SU-DHL-6 (cell line): ENCODE data around the gene SNRNP70.

Source experiments
- H2AFZ ChIP-seq: fragments of 200-600 bp; sonication (generic); 2 replicates; pipeline ENCODE4 v1.6.1; 2014; ENCODE audit warnings: low read depth, mild to moderate bottlenecking, moderate library complexity, mixed read lengths, antibody characterized with exemption, low read length; ENCODE audit not compliant: severe bottlenecking
- H3F3A ChIP-seq: fragments of 200-600 bp; shearing (Covaris generic); 2 replicates; pipeline ENCODE4 v1.6.0; 2016; ENCODE audit warnings: antibody characterized with exemption, mild to moderate bottlenecking; ENCODE audit not compliant: insufficient read depth
- H3K27ac ChIP-seq: fragments of 200-600 bp; sonication (generic); 2 replicates; pipeline ENCODE4 v1.5.1; 2016; ENCODE audit warnings: low read depth, mild to moderate bottlenecking, low read length, moderate library complexity, mixed read lengths
- H3K27me3 ChIP-seq: fragments of 200-600 bp; sonication (generic), shearing (Covaris generic); 2 replicates; pipeline ENCODE4 v1.6.0; 2014; ENCODE audit warnings: mild to moderate bottlenecking, low read length
- H3K36me3 ChIP-seq: fragments of 200-600 bp; sonication (generic); 2 replicates; pipeline ENCODE4 v1.6.1; 2014; ENCODE audit warnings: mild to moderate bottlenecking, low read length, mixed read lengths
- H3K4me2 ChIP-seq: fragments of 300-600, 200-600 bp; shearing (Covaris generic), sonication (generic); 2 replicates; pipeline ENCODE4 v1.6.0; 2014; ENCODE audit warnings: low read length, low read depth, mild to moderate bottlenecking; ENCODE audit not compliant: poor library complexity, severe bottlenecking
- H3K4me3 ChIP-seq: fragments of 200-600 bp; sonication (generic); 2 replicates; pipeline ENCODE4 v1.5.1; 2014; ENCODE audit warnings: antibody characterized with exemption, low read length, mild to moderate bottlenecking, mixed read lengths; ENCODE audit not compliant: insufficient read depth, poor library complexity, severe bottlenecking
- H3K79me2 ChIP-seq: fragments of 200-600 bp; sonication (generic); 2 replicates; pipeline ENCODE4 v1.6.1; 2014; ENCODE audit warnings: mild to moderate bottlenecking, low read length, moderate library complexity; ENCODE audit not compliant: insufficient read depth
- H3K9ac ChIP-seq: fragments of 200-600 bp; sonication (generic); 2 replicates; pipeline ENCODE4 v1.7.0; 2014; ENCODE audit warnings: mild to moderate bottlenecking, low read length
- H3K9me2 ChIP-seq: fragments of 200-600 bp; sonication (generic); replicated peaks from 2 replicates; pipeline ENCODE4 v1.6.1; 2014; ENCODE audit warnings: low read length; ENCODE audit not compliant: insufficient read depth
- H3K9me3 ChIP-seq: fragments of 200-600 bp; sonication (generic); 2 replicates; pipeline ENCODE4 v1.6.1; 2014; ENCODE audit warnings: low read length, mixed read lengths; ENCODE audit not compliant: insufficient read depth
- H4K20me1 ChIP-seq: fragments of 200-600 bp; sonication (generic); 2 replicates; pipeline ENCODE4 v1.6.1; 2014; ENCODE audit warnings: low read depth, mild to moderate bottlenecking, antibody characterized with exemption, low read length, moderate library complexity, mixed read lengths
- CTCF ChIP-seq: fragments of 200-600 bp; sonication (generic); IDR thresholded peaks from one replicate; pipeline ENCODE4 v1.5.1; 2017; ENCODE audit warnings: antibody characterized with exemption, mild to moderate bottlenecking, low read length, moderate library complexity; ENCODE audit not compliant: insufficient read depth, poor library complexity, severe bottlenecking
- EZH2phosphoT487 ChIP-seq: fragments of 200-600 bp; sonication (generic), shearing (Covaris generic); conservative IDR thresholded peaks from 2 replicates; pipeline ENCODE4 v1.6.1; 2018; ENCODE audit warnings: mild to moderate bottlenecking, antibody characterized with exemption, low read length, moderate library complexity, mixed read lengths

The SNRNP70 gene

DNA sequence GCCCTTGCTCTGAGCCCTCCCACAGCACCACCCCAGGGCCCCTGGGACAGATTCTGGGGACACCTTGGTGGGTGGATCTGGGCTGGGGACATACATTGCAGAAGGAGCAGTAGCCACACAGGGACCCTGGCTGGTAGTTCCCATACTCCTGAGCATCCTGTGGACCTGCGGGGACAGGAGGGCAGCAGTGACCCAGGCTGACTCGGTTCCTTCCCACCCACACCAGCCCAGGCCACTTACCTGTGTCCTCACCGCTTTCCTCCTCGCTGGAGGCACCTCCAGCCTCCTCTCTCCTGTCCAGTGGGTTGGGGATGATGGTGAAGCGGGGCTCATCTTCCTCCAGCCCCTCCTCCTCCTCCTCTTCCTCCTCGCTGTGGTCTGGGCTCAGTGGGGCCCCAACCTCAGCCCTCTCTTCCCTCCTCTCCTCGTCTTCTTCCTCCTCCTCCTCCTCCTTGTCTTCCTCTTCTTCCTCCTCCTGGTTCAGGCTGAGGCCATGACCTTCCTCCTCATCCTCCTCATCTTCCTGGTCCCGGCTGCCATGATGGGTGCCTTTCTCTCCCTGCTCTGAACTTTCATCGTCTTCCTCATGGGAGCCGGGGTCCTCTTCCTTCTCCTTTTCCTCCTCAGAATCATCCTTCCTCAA lies 68.0 kb downstream of the SNRNP70 start:
- H3K79me2 ChIP-seq = no peaks in the 10 kb centered on the region
- no peak overlapping the region for H3K4me2 ChIP-seq
- no peak overlapping the region for H2AFZ ChIP-seq
- H3K4me3 ChIP-seq = no peak overlapping the region
- no peaks in the 10 kb centered on the region for H3K9me2 ChIP-seq
- H3F3A ChIP-seq = no peaks in the 10 kb centered on the region
- no peaks in the 10 kb centered on the region for H4K20me1 ChIP-seq
- H3K9ac ChIP-seq = no peak overlapping the region
- H3K9me3 ChIP-seq = no peaks in the 10 kb centered on the region
- no peaks in the 10 kb centered on the region for H3K27me3 ChIP-seq
- H3K27ac ChIP-seq = no peak overlapping the region
- H3K36me3 ChIP-seq = no peaks in the 10 kb centered on the region
- no peak for TF ChIP-seq CTCF
- no peak for TF ChIP-seq EZH2phosphoT487

DNA sequence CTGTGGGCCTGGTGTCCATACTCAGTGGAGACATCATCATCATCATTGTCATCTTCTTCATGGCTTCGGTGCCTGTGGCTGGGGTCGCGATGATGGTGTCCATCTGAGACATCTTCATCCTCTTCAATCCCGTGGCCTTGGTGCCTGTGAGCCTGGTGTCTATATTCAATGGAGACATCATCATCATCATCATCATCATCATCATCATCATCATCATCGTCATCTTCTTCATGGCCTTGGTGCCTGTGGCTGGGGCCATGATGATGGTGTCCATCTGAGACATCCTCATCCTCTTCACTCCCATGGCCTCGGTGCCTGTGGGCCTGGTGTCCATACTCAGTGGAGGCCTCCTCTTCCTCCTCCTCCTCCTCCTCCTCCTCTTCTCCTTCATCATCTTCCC lies 69.0 kb downstream of the SNRNP70 start:
- Histone ChIP-seq H3K9me2 (no peaks in the 10 kb centered on the region), H2AFZ (no peak overlapping the region), H3F3A (no peaks in the 10 kb centered on the region), H3K4me2 (no peak overlapping the region), H3K79me2 (no peaks in the 10 kb centered on the region), H3K27me3 (no peaks in the 10 kb centered on the region), H3K9me3 (no peaks in the 10 kb centered on the region), H3K27ac (no peak overlapping the region), H3K9ac (no peak overlapping the region), H4K20me1 (no peaks in the 10 kb centered on the region), H3K36me3 (no peaks in the 10 kb centered on the region), H3K4me3 (no peak overlapping the region)
- no peak for TF ChIP-seq CTCF
- TF ChIP-seq EZH2phosphoT487 = no peak

DNA sequence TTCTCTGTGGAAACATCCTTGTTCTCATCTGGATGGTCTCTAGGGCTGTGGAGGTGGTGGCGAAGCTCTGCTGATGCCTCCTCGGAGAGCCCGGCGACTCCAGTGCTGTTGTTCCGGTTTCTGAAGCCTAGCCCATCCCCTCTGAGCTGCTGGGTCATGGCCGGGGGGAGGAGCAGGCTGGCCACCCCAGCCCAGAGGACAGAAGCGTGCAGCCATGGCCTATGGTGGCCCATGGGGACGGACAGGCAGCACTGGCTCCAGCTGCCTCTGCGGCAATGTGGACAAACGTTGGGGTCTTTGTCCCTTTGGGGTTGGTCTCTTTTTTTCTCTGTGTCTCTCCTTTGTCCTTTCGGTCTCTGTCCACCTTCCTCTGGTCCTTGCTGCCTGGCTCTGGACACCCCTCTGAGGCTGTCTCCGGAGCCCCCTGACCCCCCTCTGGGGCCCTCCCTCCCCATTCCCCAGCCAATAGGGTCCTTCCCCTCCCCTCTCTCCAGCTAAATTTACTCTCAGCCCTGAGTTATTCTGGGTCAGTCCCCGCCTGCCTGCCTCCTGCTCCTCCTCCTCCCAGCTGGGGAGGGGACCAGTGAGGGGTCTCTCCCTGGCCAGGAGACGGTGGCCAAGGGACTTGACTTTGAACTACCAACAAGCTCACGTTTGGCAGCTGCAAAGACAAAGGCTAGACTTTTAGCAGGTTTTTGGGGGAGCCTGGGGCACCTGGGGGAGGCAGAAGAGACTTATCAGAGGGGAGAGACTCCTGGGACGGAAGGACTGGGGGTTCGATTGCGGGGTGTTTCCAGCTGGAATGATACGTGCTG lies 70.0 kb downstream of the SNRNP70 start, which contains the start of gene HRC:
Gene HRC (minus strand): TSS at position 392 of the 815 bp plus-strand sequence. CDS start 159 bp downstream, at position 233.
- Histone ChIP-seq H3K9me2 (no peaks in the 10 kb centered on the region), H3K4me2 (no peak within 1 kb of the TSS), H3K27me3 (no peaks in the 10 kb centered on the region), H3K79me2 (no peaks in the 10 kb centered on the region), H3K27ac (no peak within 1 kb of the TSS), H3K4me3 (no peak within 1 kb of the TSS), H3K9ac (no peak within 1 kb of the TSS), H3F3A (no peaks in the 10 kb centered on the region), H2AFZ (no peak within 1 kb of the TSS), H4K20me1 (no peaks in the 10 kb centered on the region), H3K9me3 (no peaks in the 10 kb centered on the region), H3K36me3 (no peaks in the 10 kb centered on the region)
- no peak for TF ChIP-seq CTCF
- no peak for TF ChIP-seq EZH2phosphoT487
